Measurements from ENCODE around the gene ANKRD17.

The ANKRD17 gene

GRCh38 chr4:73142995-73143547 is 115.5 kb downstream of the ANKRD17 start:
- TF ChIP-seq CTCF (IDR thresholded peaks at IDR 0.05; ENCODE audit: borderline replicate concordance, control extremely low read depth, extremely low read depth, insufficient read depth, missing control alignments) = no peak
- in situ Hi-C loops (cut with MboI; ENCODE audit: low sequenced_read_pairs, unreplicated experiment) = no loop called here
- DNase-seq (ENCODE audit: low spot score) = no peak

GRCh38 chr4:73139991-73140390 is 118.6 kb downstream of the ANKRD17 start:
- no peak for TF ChIP-seq CTCF (IDR thresholded peaks at IDR 0.05; ENCODE audit: borderline replicate concordance, control extremely low read depth, extremely low read depth, insufficient read depth, missing control alignments)
- in situ Hi-C loops (cut with MboI; ENCODE audit: low sequenced_read_pairs, unreplicated experiment) = no loop called here
- no peak for DNase-seq (ENCODE audit: low spot score)

GRCh38 chr4:73139245-73139644 is 119.4 kb downstream of the ANKRD17 start:
- no peak for TF ChIP-seq CTCF (IDR thresholded peaks at IDR 0.05; ENCODE audit: borderline replicate concordance, control extremely low read depth, extremely low read depth, insufficient read depth, missing control alignments)
- DNase-seq (ENCODE audit: low spot score) = no peak
- in situ Hi-C loops (cut with MboI; ENCODE audit: low sequenced_read_pairs, unreplicated experiment) = no loop called here

GRCh38 chr4:73137121-73137520 is 121.5 kb downstream of the ANKRD17 start:
- in situ Hi-C loops (cut with MboI; ENCODE audit: low sequenced_read_pairs, unreplicated experiment) = no loop called here
- DNase-seq (ENCODE audit: low spot score) = no peak
- TF ChIP-seq CTCF (IDR thresholded peaks at IDR 0.05; ENCODE audit: borderline replicate concordance, control extremely low read depth, extremely low read depth, insufficient read depth, missing control alignments) = no peak

- no peak for DNase-seq (ENCODE audit: low spot score)
- no peak for TF ChIP-seq CTCF (IDR thresholded peaks at IDR 0.05; ENCODE audit: borderline replicate concordance, control extremely low read depth, extremely low read depth, insufficient read depth, missing control alignments)
- in situ Hi-C loops (cut with MboI; ENCODE audit: low sequenced_read_pairs, unreplicated experiment) = no loop called here
Measured at GRCh38 chr4:73133784-73134183, 124.8 kb downstream of the ANKRD17 start.

- in situ Hi-C loops (cut with MboI; ENCODE audit: low sequenced_read_pairs, unreplicated experiment) = no loop called here
- DNase-seq (ENCODE audit: low spot score) = no peak
- TF ChIP-seq CTCF (IDR thresholded peaks at IDR 0.05; ENCODE audit: borderline replicate concordance, control extremely low read depth, extremely low read depth, insufficient read depth, missing control alignments) = no peak
Measured at GRCh38 chr4:73131281-73131680, 127.3 kb downstream of the ANKRD17 start.

GRCh38 chr4:73129319-73129718 is 129.3 kb downstream of the ANKRD17 start:
- in situ Hi-C loops (cut with MboI; ENCODE audit: low sequenced_read_pairs, unreplicated experiment) = no loop called here
- TF ChIP-seq CTCF (IDR thresholded peaks at IDR 0.05; ENCODE audit: borderline replicate concordance, control extremely low read depth, extremely low read depth, insufficient read depth, missing control alignments) = no peak
- no peak for DNase-seq (ENCODE audit: low spot score)
